HG02885 (cell line): Measurements from ENCODE around the gene NDUFAF3.
"Not testable (repeated sequence)": the region's sequence is repeated elsewhere in the genome, so short reads cannot be mapped to it uniquely, and the experiment has no call there.

Source experiments
- ATAC-seq: cut with Tn5 transposase; IDR thresholded peaks from one replicate; pipeline ENCODE4 v1.9.1; 2021; ENCODE audit warnings: mild to moderate bottlenecking; ENCODE audit not compliant: unreplicated experiment, poor library complexity

NDUFAF3 gene

DNA sequence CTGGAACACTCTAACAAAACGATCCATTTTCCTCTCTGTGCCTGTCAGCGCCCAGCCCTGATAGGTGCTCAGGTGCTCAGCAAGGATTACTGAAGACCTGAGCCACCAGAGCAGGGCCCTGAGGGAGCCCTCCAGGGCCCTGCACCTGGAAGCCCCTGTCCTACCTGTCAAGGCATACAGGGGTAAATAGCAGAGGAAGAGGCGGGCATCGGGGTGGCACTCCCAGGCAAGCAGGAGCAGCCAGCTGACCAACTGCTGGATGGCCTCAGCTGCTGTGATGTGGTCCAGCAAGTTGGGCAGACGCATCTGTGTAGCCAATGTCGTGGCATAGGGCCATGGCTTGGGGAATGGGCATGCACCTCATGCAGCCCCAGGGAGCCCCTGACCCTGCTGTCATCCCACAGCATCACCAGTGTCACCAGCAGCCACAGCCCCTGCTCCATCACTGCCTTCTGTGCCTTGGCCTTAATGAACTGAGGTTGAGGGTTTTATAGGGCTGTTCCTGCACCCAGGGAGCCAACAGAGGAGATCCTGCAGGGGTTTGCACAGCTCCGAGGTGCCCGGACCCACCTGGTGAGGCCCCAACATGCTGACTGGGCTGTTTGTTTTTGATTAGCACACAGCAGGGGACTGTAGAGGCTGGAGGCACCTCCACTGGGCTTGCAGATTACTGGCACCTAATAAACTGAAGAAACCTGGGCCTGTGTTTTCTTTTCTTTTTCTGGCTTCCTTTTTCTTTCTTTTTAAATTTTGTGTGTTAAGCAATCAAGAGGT, 22.6 kb upstream of the NDUFAF3 start:
- ATAC-seq, result no peak

DNA sequence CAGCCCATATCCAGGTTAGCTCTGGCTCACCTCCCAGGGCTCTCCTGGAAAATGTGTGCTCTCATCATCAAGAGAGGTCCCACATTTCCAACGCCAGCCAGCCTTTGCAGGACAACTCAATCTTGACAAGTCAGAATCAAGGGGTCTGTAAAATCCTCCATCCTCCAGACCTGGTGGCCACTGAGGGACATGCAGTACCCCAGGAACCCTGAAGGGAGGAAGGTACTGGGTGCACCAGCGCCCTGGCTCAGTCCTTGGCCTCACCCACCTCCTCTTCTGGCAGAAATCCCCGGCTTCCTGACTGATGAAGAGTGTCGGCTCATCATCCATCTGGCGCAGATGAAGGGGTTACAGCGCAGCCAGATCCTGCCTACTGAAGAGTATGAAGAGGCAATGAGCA, 20.8 kb upstream of the NDUFAF3 start:
- no peak for ATAC-seq

DNA sequence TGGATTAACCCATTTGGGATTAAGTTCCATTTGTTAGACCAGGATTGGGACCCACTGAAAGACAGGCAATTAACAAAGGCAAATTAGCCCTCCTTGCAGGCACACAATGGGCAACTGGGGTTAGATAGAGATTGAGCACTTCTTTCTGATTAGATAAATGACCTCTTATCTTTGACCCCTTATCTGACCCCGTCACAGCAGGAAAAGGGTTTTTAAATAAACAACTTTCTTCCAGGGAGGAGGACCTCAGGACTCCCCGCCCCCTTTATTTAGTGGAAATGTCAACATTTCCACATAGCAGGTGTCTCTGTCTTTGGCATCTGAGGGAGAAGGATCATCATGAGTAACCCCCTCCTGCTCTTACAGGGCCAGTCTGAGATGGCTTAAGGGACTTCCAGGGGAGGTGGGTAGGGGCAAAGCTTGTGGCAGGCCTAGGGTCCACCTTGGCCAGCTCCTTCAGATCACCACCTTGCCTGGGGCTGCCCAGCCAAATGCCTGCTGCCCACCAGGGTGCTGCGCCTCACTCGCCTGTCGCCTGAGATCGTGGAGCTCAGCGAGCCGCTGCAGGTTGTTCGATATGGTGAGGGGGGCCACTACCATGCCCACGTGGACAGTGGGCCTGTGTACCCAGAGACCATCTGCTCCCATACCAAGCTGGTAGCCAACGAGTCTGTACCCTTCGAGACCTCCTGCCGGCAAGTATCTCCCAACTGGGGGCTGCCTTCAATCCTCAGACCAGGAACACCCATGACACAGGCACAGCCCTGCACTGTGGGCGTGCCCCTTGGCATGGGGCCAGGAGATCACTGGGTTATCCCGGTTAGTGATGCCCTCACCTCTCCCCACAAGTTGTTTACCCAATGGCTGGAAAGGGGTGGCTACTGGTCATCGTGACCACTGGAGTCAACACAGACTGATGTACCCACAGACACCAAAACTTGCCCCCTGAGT, 17.3 kb upstream of the NDUFAF3 start:
- ATAC-seq, result no peak

DNA sequence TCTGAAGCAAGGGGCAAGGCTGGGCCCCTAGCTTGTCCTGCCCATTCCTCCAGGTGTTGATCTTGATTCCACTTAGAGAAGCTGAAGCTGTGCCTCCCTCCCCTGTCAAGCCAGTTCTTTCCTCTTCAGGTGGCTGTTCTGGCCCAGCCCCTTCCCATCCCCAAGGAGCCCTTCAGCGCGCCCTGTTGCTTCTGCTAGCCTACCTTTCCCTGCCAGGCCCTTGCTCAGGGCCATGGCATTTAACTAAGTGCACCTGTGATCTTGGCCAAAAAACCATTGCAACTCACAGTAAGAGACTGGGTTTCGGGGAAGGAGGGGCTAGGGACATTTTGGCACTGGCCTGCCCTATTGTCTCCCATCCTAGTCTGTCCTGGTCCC, 16.6 kb upstream of the NDUFAF3 start:
- ATAC-seq, result no peak

DNA sequence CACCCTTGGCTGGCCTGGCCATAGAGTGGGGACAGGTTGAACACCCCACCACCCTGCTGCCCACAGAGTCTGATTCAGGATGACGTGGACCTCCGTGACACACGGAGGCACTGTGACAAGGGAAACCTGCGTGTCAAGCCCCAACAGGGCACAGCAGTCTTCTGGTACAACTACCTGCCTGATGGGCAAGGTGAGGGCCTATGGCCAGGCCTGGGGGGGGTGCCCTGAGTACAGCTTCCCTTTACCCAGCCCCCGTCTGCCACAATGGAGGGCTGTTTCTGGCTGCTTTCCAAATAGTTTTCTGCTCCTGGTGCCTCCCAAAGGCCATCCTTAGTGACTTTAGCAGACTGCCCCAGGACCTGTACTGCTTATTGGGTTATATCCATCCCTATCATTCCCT, 15.9 kb upstream of the NDUFAF3 start:
- ATAC-seq, result no peak

DNA sequence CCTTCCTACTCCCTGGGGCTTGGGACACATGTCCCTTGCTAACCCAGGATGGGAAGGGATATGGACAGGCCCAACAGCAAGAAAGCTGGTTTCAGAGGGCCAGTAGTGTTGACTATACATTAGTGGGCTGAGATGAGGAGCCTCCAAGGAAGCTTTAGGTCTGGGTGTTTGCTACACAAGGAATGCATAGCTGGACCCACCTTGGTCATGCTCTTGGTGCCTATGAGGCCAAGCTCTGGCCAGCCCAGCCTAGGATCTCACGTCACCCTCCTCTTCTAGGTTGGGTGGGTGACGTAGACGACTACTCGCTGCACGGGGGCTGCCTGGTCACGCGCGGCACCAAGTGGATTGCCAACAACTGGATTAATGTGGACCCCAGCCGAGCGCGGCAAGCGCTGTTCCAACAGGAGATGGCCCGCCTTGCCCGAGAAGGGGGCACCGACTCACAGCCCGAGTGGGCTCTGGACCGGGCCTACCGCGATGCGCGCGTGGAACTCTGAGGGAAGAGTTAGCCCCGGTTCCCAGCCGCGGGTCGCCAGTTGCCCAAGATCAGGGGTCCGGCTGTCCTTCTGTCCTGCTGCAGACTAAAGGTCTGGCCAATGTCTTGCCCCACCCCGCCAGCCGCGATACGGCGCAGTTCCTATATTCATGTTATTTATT, 15.4 kb upstream of the NDUFAF3 start:
- peak; percentile 4 for ATAC-seq

DNA sequence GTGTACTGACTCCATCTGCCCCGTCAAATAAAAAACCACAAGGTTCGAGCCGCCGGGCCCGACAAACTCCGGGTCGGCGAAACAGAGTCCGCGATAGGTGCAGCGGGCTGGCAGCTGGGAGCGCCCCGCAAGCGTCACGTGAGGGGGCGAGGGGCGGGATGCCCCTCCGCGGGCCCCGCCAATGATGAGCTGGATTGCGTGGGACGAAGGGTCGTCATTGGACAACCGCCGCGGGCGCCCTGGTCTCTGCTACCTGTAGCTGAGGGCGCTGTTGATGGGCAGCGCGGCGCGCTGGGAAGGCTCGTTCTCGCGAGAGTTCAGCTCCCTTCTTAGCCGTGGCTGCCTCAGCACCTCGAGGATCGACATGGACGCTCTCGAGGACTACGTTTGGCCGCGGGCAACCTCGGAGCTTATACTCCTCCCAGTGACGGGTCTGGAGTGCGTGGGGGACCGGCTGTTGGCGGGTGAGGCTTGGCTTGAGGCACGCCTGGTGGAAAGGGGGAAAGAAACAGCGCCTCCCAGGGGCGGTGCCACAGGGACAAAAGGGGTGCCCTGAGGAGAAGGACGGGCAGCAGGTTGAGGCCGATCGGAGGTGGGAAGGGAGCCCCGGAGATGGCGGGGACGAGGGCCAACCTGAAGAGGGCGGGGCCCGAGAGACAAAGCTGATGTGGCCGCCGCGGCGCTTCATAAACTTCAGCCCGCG, 14.7 kb upstream of the NDUFAF3 start, which contains the start of gene WDR6:
Gene WDR6, plus strand, starts transcription at position 324 of the 703 bp plus-strand sequence. Its CDS starts 41 bp downstream, at position 365.
- ATAC-seq, result peak; percentile 86

DNA sequence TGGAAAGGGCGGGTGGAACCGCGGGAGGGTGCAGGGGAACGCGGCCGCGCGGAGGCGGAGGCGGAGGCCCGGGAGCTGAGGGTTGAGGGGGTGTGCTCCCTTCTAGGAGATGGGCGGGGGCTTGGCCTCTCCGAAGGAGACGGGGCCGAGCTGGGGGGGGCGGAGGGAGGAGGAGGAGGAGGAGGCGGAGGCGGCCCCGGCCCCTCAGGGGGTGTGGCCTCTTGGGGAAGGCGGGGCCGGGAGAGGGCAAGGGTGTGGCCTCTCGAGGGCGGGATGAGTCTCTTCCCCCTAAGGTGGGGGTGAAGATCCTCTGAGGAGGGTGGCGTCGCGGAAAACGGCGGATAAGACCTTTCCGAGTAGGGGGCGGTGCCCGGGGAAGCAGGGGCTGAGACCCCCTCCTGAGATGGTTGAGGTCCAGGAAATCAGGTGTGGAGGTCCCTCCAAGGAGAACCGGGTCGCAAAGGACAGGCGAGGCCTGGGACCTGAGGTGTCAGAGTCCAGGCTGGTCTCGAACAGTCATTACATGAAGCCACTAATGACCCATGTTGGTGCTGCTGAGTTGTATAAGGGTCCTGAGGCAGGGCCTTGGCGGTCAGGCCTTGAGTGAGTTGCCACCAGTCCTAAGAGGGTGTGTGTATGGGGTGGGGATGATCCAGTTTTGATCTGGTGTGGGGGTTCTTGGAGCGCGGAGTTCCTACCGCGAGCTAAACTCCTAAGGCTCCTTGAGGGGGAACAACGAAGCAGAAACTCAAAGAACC, 14.0 kb upstream of the NDUFAF3 start:
- peak; percentile 51 for ATAC-seq

DNA sequence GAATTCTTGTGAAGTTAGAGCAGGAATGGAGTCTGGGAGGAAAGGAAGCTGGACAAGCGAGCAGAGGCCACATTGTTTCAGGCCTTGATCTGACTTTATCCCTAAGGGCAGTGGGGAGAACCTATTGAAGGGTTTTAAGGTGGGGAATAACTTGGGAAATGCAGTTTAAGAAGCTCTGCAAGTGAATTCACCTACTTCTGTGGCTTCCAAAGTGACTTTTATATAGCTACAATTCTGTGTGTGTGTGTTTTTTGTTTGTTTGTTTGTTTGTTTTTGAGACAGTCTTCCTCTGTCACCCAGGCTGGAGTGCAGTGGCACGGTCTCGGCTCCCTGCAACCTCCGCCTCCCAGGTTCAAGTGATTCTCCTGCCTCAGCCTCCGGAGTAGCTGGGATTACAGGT, 13.3 kb upstream of the NDUFAF3 start:
- ATAC-seq, result not testable (repeated sequence)

DNA sequence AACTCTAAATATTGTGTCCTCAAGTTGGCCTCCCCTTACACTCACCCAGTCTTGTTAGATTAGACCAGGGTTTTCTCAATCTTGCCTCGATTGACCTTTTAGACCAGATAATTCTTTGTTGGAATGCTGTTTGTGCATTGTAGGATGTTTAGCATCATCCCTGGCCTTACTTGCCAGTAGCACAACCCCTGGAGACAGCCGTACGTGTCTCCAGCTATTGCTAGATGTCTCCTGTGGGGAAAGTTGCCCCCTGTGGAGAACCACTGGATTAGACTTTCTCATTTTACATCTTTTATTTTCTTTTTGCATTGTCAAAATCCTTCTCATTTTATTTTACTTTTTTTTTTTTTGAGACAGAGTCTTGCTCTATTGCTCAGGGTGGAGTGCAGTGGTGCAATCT, 12.5 kb upstream of the NDUFAF3 start:
- ATAC-seq, result no peak

DNA sequence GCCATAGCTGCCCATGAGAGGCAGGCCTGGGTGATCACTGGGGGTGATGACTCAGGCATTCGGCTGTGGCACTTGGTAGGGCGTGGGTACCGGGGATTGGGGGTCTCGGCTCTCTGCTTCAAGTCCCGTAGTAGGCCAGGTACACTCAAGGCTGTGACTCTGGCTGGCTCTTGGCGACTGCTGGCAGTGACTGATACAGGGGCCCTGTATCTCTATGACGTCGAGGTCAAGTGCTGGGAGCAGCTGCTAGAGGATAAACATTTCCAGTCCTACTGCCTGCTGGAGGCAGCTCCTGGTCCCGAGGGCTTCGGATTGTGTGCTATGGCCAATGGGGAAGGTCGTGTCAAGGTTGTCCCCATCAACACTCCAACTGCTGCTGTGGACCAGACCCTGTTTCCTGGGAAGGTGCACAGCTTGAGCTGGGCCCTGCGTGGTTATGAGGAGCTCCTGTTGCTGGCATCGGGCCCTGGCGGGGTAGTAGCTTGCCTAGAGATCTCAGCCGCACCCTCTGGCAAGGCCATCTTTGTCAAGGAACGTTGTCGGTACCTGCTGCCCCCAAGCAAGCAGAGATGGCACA, 9.4 kb upstream of the NDUFAF3 start:
- no peak for ATAC-seq

DNA sequence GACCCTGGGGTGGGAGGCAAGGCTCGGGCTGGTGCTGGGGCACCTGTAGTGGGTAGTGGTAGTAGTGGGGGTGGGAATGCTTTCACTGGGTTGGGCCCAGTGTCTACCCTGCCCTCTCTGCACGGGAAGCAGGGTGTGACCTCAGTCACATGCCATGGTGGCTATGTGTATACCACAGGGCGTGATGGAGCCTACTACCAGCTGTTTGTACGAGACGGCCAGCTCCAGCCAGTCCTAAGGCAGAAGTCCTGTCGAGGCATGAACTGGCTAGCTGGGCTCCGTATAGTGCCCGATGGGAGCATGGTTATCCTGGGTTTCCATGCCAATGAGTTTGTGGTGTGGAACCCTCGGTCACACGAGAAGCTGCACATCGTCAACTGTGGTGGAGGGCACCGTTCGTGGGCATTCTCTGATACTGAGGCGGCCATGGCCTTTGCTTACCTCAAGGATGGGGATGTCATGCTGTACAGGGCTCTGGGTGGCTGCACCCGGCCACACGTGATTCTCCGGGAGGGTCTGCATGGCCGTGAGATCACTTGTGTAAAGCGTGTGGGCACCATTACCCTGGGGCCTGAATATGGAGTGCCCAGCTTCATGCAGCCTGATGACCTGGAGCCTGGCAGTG, 8.7 kb upstream of the NDUFAF3 start:
- no peak for ATAC-seq

DNA sequence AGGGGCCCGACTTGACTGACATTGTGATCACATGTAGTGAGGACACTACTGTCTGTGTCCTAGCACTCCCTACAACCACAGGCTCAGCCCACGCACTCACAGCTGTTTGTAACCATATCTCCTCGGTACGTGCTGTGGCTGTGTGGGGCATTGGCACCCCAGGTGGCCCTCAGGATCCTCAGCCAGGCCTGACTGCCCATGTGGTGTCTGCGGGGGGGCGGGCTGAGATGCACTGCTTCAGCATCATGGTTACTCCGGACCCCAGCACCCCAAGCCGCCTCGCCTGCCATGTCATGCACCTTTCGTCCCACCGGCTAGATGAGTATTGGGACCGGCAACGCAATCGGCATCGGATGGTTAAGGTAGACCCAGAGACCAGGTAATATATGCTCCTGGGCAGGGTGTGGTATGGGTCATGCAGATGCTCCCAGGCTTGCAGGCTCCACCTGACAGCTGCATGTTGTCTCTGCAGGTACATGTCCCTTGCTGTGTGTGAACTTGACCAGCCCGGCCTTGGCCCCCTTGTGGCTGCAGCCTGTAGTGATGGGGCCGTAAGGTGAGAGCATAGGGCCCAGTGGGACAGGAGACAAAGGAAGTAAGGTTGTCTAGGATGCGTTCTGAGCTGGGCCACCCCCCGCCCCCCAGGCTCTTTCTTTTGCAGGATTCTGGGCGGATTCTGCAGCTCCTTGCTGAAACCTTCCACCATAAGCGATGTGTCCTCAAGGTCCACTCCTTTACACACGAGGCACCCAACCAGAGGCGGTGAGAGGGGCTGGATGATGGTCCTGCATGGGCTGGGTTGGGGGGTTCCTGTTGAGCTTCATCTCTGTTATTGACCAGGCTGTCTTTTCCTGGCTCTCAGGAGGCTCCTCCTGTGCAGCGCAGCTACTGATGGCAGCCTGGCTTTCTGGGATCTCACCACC, 7.9 kb upstream of the NDUFAF3 start:
- ATAC-seq, result no peak

DNA sequence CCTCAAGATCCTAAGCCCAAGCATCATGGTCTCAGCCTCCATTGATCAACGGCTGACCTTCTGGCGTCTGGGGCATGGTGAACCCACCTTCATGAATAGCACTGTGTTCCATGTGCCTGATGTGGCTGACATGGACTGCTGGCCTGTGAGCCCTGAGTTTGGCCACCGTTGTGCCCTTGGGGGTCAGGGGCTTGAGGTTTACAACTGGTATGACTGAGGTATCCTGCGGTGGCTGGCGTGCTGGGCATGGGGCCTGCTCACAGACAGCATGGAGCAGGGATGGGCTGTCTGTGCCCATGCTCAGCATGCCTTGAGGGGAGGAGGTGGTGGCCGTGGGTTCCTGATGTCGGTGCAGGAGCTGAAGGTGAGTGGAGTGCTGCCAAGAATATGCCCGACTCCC, 6.8 kb upstream of the NDUFAF3 start:
- no peak for ATAC-seq

DNA sequence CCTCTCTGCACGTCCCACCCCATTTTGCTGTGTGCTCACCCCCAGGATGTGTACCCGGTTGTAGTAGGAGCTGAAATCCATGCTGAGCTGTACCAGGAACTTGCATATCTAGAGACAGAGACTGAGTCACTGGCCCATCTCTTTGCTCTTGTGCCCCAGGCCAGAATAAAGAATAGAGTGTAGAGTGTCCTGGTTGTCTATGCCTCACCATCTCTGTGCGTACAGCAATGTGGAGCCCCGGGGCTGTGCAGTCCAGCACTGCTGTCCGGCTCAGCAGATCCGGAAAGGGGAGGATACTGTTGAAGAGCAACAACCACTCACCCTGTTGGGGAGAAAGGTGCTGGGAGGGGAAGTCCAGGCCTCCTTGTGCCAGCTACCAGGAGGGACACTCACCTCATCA, 6.2 kb upstream of the NDUFAF3 start:
- ATAC-seq, result no peak

DNA sequence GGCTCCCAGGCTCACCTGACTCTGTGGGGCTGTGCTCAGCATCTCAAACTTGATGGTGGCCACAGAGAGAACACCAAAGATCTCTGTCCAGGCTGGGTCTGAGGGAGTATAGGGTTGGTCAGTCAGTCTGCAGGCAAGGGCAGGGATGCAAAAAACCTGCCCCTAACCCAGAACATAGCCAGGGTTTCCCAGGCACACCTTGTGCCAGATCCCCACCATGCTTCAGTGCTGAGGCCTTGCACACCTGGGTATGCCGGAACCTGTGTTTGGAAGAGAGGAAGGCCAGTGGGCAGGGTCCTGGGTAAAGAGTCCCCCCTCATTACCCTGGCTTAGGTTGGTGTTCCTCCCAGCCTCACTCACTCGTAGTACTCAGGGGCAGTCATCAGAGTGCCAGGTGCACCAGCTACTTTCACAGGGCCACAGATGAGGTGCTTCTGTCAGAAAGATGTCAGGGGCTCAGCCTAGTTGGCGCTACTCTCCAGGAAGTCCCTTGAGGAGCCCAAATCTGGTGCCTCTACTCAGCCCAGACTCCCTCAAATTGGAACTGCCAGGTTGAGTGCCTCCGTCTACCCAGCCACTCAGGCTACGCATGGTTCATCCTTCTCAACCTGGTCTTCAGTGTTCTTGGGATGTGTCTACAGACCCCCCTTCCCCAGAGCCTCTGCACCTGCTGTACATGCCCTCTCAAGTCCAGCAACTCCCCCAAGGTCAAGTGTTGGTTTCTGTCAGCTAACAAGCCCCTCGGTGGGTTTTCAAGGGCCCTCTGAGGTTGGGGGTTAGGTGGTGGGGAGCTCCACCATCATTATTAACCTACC, 5.3 kb upstream of the NDUFAF3 start:
- ATAC-seq, result no peak
